K562 (cell line): ENCODE results near the gene TARS2. TPM values are rescaled to one million over a fixed set of nuclear protein-coding genes. Genes with fewer than 3 reads are reported as not detected.

Experiments used
- ARNT ChIP-seq, 2 experiments: fragments of 450-650 bp; IDR thresholded peaks; 2 replicates each; pipeline ENCODE4 v1.6.1; 2016; ENCODE audit warnings: mild to moderate bottlenecking in 1 of 2
- ATF4 ChIP-seq: fragments of 450-650 bp; formaldehyde crosslinking; IDR thresholded peaks from 2 replicates; pipeline ENCODE4 v1.4.0; 2022; ENCODE audit warnings: mild to moderate bottlenecking, moderate library complexity
- BRD4 ChIP-seq: fragments of 200-600 bp; sonication (generic); IDR thresholded peaks from 2 replicates; pipeline ENCODE4 v1.6.1; 2017; ENCODE audit warnings: inconsistent platforms
- CEBPB ChIP-seq: fragments of 450-650 bp; IDR thresholded peaks from 2 replicates; pipeline ENCODE4 v1.6.1; 2016; ENCODE audit warnings: missing genetic modification characterization, missing compliant biosample characterization
- DACH1 ChIP-seq: fragments of 450-650 bp; IDR thresholded peaks from 2 replicates; pipeline ENCODE4 v1.6.1; 2018; ENCODE audit not compliant: partially characterized antibody
- EP300 ChIP-seq: IDR thresholded peaks from 2 replicates; pipeline ENCODE4 v1.6.1; 2012; ENCODE audit warnings: low read length, improper control_type of control experiment
- HCFC1 ChIP-seq: IDR thresholded peaks from 2 replicates; pipeline ENCODE4 v1.6.1; 2012; ENCODE audit warnings: low read depth, low read length, improper control_type of control experiment
- ILK ChIP-seq: fragments of 450-650 bp; IDR thresholded peaks from 2 replicates; pipeline ENCODE4 v1.6.1; 2016; ENCODE audit warnings: missing genetic modification characterization, low read depth, mild to moderate bottlenecking, missing compliant biosample characterization, moderate library complexity, borderline replicate concordance
- L3MBTL2 ChIP-seq: fragments of 450-650 bp; IDR thresholded peaks from 2 replicates; pipeline ENCODE4 v1.6.1; 2016; ENCODE audit warnings: mild to moderate bottlenecking, moderate library complexity
- LEF1 ChIP-seq: fragments of 450-650 bp; IDR thresholded peaks from 2 replicates; pipeline ENCODE4 v1.6.1; 2016; ENCODE audit warnings: mild to moderate bottlenecking
- MBD2 ChIP-seq: sonication (generic); IDR thresholded peaks from 2 replicates; pipeline ENCODE4 v1.6.1; 2016; ENCODE audit warnings: low read depth, borderline replicate concordance
- MEF2D ChIP-seq: conservative IDR thresholded peaks from 2 replicates; pipeline ENCODE4 v1.6.1; 2016; ENCODE audit warnings: low read depth, missing genetic modification characterization, missing compliant biosample characterization
- NCOR1 ChIP-seq: fragments of 450-650 bp; IDR thresholded peaks from 2 replicates; pipeline ENCODE4 v1.6.1; 2016; ENCODE audit warnings: mild to moderate bottlenecking, moderate library complexity
- POLR3A ChIP-seq: IDR thresholded peaks from 2 replicates; pipeline ENCODE4 v1.6.1; 2011; ENCODE audit warnings: borderline replicate concordance, mild to moderate bottlenecking, moderate library complexity; ENCODE audit not compliant: insufficient read length, insufficient read depth; ENCODE audit errors: extremely low read depth
- RAD21 ChIP-seq, 2 experiments: fragments of 250-450 bp in 1 of 2; fragments of 450-650 bp in 1 of 2; sonication (Bioruptor Pico) in 1 of 2; formaldehyde crosslinking in 1 of 2; IDR thresholded peaks in 1 of 2; conservative IDR thresholded peaks in 1 of 2; 2 replicates each; pipeline versions ENCODE4 v1.4.0 to v1.8.0; 2020 to 2022; ENCODE audit warnings: mild to moderate bottlenecking in 2 of 2, moderate library complexity in 1 of 2
- RBM17 ChIP-seq: fragments of 200-400 bp; formaldehyde crosslinking; IDR thresholded peaks from 2 replicates; pipeline ENCODE4 v1.6.1; 2017; ENCODE audit warnings: low read depth, mild to moderate bottlenecking, low read length, borderline replicate concordance
- SIX5 ChIP-seq, 2 experiments: IDR thresholded peaks; 2 replicates each; pipeline ENCODE4 v1.6.1; 2011; ENCODE audit warnings: low read length in 2 of 2, borderline replicate concordance in 1 of 2, low read depth in 1 of 2, mild to moderate bottlenecking in 1 of 2, moderate library complexity in 1 of 2; ENCODE audit not compliant: insufficient read depth in 1 of 2
- SNIP1 ChIP-seq: fragments of 450-650 bp; IDR thresholded peaks from 2 replicates; pipeline ENCODE4 v1.7.1; 2017; ENCODE audit warnings: low read depth, mild to moderate bottlenecking
- ZBTB17 ChIP-seq: fragments of 450-650 bp; formaldehyde crosslinking; IDR thresholded peaks from 2 replicates; pipeline ENCODE4 v1.4.0; 2020; ENCODE audit warnings: mild to moderate bottlenecking
- ZBTB5 ChIP-seq: fragments of 450-650 bp; IDR thresholded peaks from 2 replicates; pipeline ENCODE4 v1.6.1; 2017; ENCODE audit warnings: antibody characterized with exemption
- ZNF212 ChIP-seq: fragments of 450-650 bp; formaldehyde crosslinking; IDR thresholded peaks from 2 replicates; pipeline ENCODE4 v1.4.0; 2020; ENCODE audit warnings: mild to moderate bottlenecking
- polyA plus RNA-seq, 8 experiments: library from polyadenylated mRNA; depleted of rRNA in 4 of 8; stranded (reverse) in 5 of 8; unstranded in 3 of 8; fragments of >200 nt; fragmentation: Nextera tagmentation in 2 of 8; fragmentation: Illumina TruSeq in 1 of 8; extraction: Ambion mirVana in 2 of 8; extraction: Trizol in 1 of 8; gene quantifications; 2 replicates each; pipeline versions ENCODE4 v1.2.1 to v1.2.3, GENCODE V29; 2011 to 2014; ENCODE audit warnings: inconsistent platforms in 1 of 8, missing spikeins in 1 of 8
- total RNA-seq, 7 experiments: library from RNA; depleted of rRNA in 6 of 7; stranded (reverse); fragments of >200 nt in 6 of 7; fragmentation: Illumina TruSeq in 2 of 7; extraction: Trizol in 2 of 7; gene quantifications; 2 replicates each; pipeline versions ENCODE4 v1.2.1 to v1.2.3, GENCODE V29; 2011 to 2021; ENCODE audit warnings: low replicate concordance in 1 of 7
- TF ChIP-seq, protein P1 (sequence below): fragments of 250-450 bp; sonication (Bioruptor Pico); IDR thresholded peaks from 2 replicates; pipeline ENCODE4 v1.5.0; 2021; ENCODE audit warnings: mild to moderate bottlenecking, moderate library complexity
- TF ChIP-seq, protein P2 (sequence below): fragments of 250-450 bp; sonication (Bioruptor Pico); IDR thresholded peaks from 2 replicates; pipeline ENCODE4 v1.8.0; 2021; ENCODE audit warnings: moderate library complexity, mild to moderate bottlenecking, inconsistent platforms

The TARS2 gene
- total and polyA plus RNA-seq, 9 of the 15 experiments (the other 6 are each of a cell fraction or from before 2014, with no cell fraction given) = 17.0 to 64.2 (median 39.4) TPM

DNA sequence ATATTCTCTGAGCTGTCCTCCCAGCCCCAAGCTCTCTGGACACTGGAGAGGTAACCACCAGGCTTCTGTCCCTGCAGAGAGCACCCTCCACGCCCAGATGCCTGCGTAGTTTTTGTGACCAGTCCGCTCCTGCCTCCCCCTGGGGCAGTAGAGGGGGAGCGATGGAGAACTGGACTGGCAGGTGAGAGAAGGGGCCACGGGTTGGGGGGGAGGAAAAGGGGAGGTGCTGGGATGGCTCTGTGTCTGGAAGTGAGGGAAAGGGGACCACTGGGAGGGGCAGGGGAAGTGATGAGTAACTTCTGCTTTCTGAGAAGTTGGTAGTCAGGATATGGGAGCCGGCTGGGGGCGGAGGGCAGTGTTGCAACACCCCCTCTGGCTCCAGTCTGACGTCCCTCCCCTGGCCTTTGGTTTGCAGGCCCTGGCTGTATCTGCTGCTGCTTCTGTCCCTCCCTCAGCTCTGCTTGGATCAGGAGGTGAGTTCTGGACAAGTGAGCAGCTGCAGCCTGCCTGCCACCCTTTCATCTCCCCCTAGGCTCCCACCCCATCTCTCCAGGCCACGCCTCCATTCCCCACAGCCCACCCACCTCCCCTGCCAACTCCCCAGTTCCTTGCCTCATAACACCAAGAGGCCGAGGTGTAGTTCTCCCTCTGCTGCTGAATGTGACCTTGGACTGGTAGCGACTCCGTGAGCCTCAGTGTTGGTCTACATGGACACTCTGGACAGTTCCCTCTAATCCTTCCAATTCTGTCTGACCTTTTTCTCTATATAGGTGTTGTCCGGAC lies 65.1 kb downstream of the TARS2 start (continued):
- TF ChIP-seq ATF4 (CRISPR knock-in tag) (0 out of 2 replicates have a peak, but pooled peaks have one; percentile 37), SNIP1 (no peak), MEF2D (tag) (no peak), ZNF212 (CRISPR knock-in tag) (no peak), NCOR1 (no peak; the same call in 1 of the 2 replicates), ILK (tag) (no peak), ZBTB17 (CRISPR knock-in tag) (no peak), SIX5 (IDR thresholded peaks at IDR 0.05; ENCODE audit: borderline replicate concordance in 1 of 2, insufficient read depth in 1 of 2, low read depth in 1 of 2, low read length in 2 of 2) (no peak), ARNT (IDR thresholded peaks at IDR 0.05) (no peak), RBM17 (no peak), EP300 (peak; percentile 60; the same call in 1 of the 2 replicates), ZBTB5 (no peak), HCFC1 (no peak), POLR3A (no peak), LEF1 (0 out of 2 replicates have a peak, but pooled peaks have one; percentile 20), RAD21 (CRISPR knock-in tag; conservative IDR thresholded peaks at IDR 0.05 in 1 of 2, IDR thresholded peaks at IDR 0.05 in 1 of 2) (0 out of 4 replicates have a peak, but pooled peaks of 1 of the 2 experiments have one; percentile 11), BRD4 (no peak), MBD2 (no peak), CEBPB (peak; percentile 100), DACH1 (no peak), L3MBTL2 (no peak)
- TF ChIP-seq, protein P1, sequence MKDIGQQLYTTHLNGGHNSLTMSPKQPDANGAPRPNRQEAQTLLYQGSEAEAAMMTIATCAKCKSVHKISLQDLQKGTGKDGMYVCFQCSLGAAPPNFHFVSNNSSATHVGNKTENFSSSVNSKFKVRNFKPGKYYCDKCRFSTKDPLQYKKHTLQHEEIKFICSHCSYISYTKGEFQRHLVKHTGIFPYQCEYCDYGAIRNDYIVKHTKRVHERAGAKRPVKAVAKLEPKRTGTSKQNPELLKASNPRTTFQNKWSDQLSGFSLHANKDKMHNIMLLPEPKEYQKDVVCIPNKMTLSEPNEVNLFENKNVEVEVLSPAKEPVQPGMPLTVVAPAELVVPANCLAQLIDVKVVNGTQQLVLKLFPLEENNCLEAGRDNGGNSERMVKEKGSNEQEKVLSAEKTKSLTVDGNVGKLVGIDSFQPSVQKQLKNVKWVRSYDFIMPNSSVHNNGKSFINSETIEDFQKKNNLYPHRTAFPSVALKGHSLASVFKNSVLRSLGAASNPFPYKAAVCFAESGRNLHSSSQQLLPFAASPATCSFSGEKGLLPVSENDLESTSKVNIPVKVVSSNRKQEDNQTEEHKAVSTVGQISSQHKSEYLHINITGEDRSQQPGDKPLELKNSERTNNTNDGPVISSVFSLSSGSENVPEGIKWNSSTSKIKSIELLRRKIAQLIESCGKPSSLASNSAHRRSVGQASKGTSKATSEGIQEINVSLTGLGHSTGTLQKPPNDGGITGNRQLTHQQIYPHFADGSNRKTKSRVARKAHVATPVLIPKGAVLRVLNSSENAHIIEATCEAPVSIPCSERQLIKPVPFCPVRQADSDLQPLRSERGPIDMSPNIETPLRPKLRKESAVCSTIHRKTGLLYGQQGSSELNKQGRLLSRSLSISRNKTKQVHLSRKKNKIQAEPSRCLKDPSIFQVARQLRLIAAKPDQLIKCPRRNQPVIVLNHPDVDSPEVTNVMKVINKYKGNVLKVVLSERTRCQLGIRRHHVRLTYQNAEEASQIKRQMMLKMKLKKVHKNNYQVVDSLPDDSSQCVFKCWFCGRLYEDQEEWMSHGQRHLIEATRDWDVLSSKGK (CRISPR knock-in tag) = no peak
- TF ChIP-seq, protein P2, sequence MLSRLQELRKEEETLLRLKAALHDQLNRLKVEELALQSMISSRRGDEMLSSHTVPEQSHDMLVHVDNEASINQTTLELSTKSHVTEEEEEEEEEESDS (CRISPR knock-in tag) = no peak
